ENCODE results near the gene XKR3.

- TF ChIP-seq CTCF (conservative IDR thresholded peaks at IDR 0.05; ENCODE audit: low read depth in 2 of 2) (no peak), POLR2AphosphoS5 (IDR thresholded peaks at IDR 0.05; ENCODE audit: low read depth) (no peak), REST (IDR thresholded peaks at IDR 0.05; ENCODE audit: unreplicated experiment) (no peak), EZH2 (IDR thresholded peaks at IDR 0.05; ENCODE audit: low read depth, unreplicated experiment) (no peak), STAT1 (IDR thresholded peaks at IDR 0.05; ENCODE audit: unreplicated experiment) (no peak), NANOG (IDR thresholded peaks at IDR 0.05; ENCODE audit: borderline replicate concordance) (no peak), ETS1 (IDR thresholded peaks at IDR 0.05) (no peak), EZH2phosphoT487 (IDR thresholded peaks at IDR 0.05; ENCODE audit: unreplicated experiment) (no peak), ZNF331 (CRISPR knock-in tag; IDR thresholded peaks at IDR 0.05; ENCODE audit: low read depth) (no peak), JUNB (IDR thresholded peaks at IDR 0.05; ENCODE audit: unreplicated experiment) (no peak), ZNF114 (CRISPR knock-in tag; IDR thresholded peaks at IDR 0.05) (no peak), CREB1 (CRISPR knock-in tag; IDR thresholded peaks at IDR 0.05; ENCODE audit: low read depth) (no peak)
These were observed 20.3 kb upstream of the XKR3 start for GRCh38 chr22:16845465-16845864.

Data from GM23338 (cell line).